ENCODE data around the gene NOP16. TPM values are rescaled to one million over a fixed set of nuclear protein-coding genes. Genes with fewer than 3 reads are reported as not detected.

The NOP16 gene
- total and polyA plus RNA-seq, 2 experiments from 2014 or later, result 15.2 to 68.7 TPM

- WGBS, 2 experiments (ENCODE audit: low coverage in 1 of 2, low lambda C conversion rate in 2 of 2, missing lambda C conversion rate in 2 of 2), result 93 to 94% methylated on average over 11 to 18 of the region's 18 CpGs
- in situ Hi-C loops (cut with MboI), result no loop called here
- Histone ChIP-seq H3K36me3 (ENCODE audit: low read depth) (no peaks in the 10 kb centered on the region), H3K79me2 (ENCODE audit: insufficient read depth) (0 out of 2 replicates have a peak, but pooled peaks cover 4% of the 10 kb centered on the region), H3K4me1 (ENCODE audit: insufficient read depth) (no peaks in the 10 kb centered on the region), H4K20me1 (ENCODE audit: insufficient read depth) (no peaks in the 10 kb centered on the region), H3K9ac (no peak overlapping the region), H2AFZ (no peak overlapping the region), H3K4me3 (no peak overlapping the region), H3F3A (ENCODE audit: insufficient read depth) (no peaks in the 10 kb centered on the region), H3K9me3 (ENCODE audit: low read depth) (no peaks in the 10 kb centered on the region), H3K9me2 (ENCODE audit: insufficient read depth) (no peaks in the 10 kb centered on the region), H3K4me2 (ENCODE audit: unreplicated experiment) (no peak overlapping the region), H3K27ac (no peak overlapping the region), H3K27me3 (replicated peaks; ENCODE audit: insufficient read depth) (no peaks in the 10 kb centered on the region)
- DNase-seq, result no peak
- TF ChIP-seq EZH2phosphoT487 (IDR thresholded peaks at IDR 0.05; ENCODE audit: insufficient read depth, low read depth), result no peak
- no peak for TF ChIP-seq EZH2 (IDR thresholded peaks at IDR 0.05; ENCODE audit: insufficient read depth, poor library complexity, severe bottlenecking)
Observed at GRCh38 chr5:176397736-176398420, 9.5 kb upstream of the NOP16 start.

- no peak overlapping the region for H3K27ac ChIP-seq
- in situ Hi-C loops (cut with MboI), result no loop called here
- no peak overlapping the region for H3K4me3 ChIP-seq
- no peak for DNase-seq
- H3K9ac ChIP-seq, result no peak overlapping the region
- no peak for TF ChIP-seq EZH2 (IDR thresholded peaks at IDR 0.05; ENCODE audit: insufficient read depth, poor library complexity, severe bottlenecking)
- no peak for TF ChIP-seq EZH2phosphoT487 (IDR thresholded peaks at IDR 0.05; ENCODE audit: insufficient read depth, low read depth)
- no peaks in the 10 kb centered on the region for H3F3A ChIP-seq (ENCODE audit: insufficient read depth)
- H4K20me1 ChIP-seq (ENCODE audit: insufficient read depth), result no peaks in the 10 kb centered on the region
- H3K9me2 ChIP-seq (ENCODE audit: insufficient read depth), result no peaks in the 10 kb centered on the region
- H3K27me3 ChIP-seq (replicated peaks; ENCODE audit: insufficient read depth), result no peaks in the 10 kb centered on the region
- H2AFZ ChIP-seq, result no peak overlapping the region
- H3K4me1 ChIP-seq (ENCODE audit: insufficient read depth), result no peaks in the 10 kb centered on the region
- H3K9me3 ChIP-seq (ENCODE audit: low read depth), result no peaks in the 10 kb centered on the region
- H3K4me2 ChIP-seq (ENCODE audit: unreplicated experiment), result no peak overlapping the region
- WGBS, 2 experiments (ENCODE audit: low coverage in 1 of 2, low lambda C conversion rate in 2 of 2, missing lambda C conversion rate in 2 of 2), result 68 to 69% methylated on average over 6 of the region's 6 CpGs
- no peaks in the 10 kb centered on the region for H3K36me3 ChIP-seq (ENCODE audit: low read depth)
- H3K79me2 ChIP-seq (ENCODE audit: insufficient read depth), result peaks cover 4% of the 10 kb centered on the region; the same call in 1 of the 2 replicates
Observed at GRCh38 chr5:176396330-176396729, 7.9 kb upstream of the NOP16 start.

- Histone ChIP-seq H3K4me1 (ENCODE audit: insufficient read depth) (no peaks in the 10 kb centered on the region), H4K20me1 (ENCODE audit: insufficient read depth) (no peaks in the 10 kb centered on the region), H3K9me2 (ENCODE audit: insufficient read depth) (no peaks in the 10 kb centered on the region), H3K79me2 (ENCODE audit: insufficient read depth) (peaks cover 15% of the 10 kb centered on the region), H2AFZ (no peak overlapping the region), H3K27ac (no peak overlapping the region), H3K4me2 (ENCODE audit: unreplicated experiment) (no peak overlapping the region), H3F3A (ENCODE audit: insufficient read depth) (peaks cover 6% of the 10 kb centered on the region; the same call in 1 of the 2 replicates), H3K9ac (no peak overlapping the region), H3K27me3 (replicated peaks; ENCODE audit: insufficient read depth) (no peaks in the 10 kb centered on the region), H3K9me3 (ENCODE audit: low read depth) (no peaks in the 10 kb centered on the region), H3K36me3 (ENCODE audit: low read depth) (0 out of 2 replicates have a peak, but pooled peaks cover 3% of the 10 kb centered on the region), H3K4me3 (no peak overlapping the region)
- no peak for DNase-seq
- in situ Hi-C loops (cut with MboI), result no loop called here
- TF ChIP-seq EZH2phosphoT487 (IDR thresholded peaks at IDR 0.05; ENCODE audit: insufficient read depth, low read depth), result no peak
- no peak for TF ChIP-seq EZH2 (IDR thresholded peaks at IDR 0.05; ENCODE audit: insufficient read depth, poor library complexity, severe bottlenecking)
- 84 to 85% methylated on average over 10 to 11 of the region's 11 CpGs for WGBS, 2 experiments (ENCODE audit: low coverage in 1 of 2, low lambda C conversion rate in 2 of 2, missing lambda C conversion rate in 2 of 2)
Observed at GRCh38 chr5:176394881-176395675, 6.7 kb upstream of the NOP16 start.

GRCh38 chr5:176394096-176394495 is 5.7 kb upstream of the NOP16 start:
- H3K9ac ChIP-seq, result no peak overlapping the region
- H3K27ac ChIP-seq, result no peak overlapping the region
- peaks cover 13% of the 10 kb centered on the region for H3F3A ChIP-seq (ENCODE audit: insufficient read depth)
- in situ Hi-C loops (cut with MboI), result no loop called here
- H2AFZ ChIP-seq, result no peak overlapping the region
- H3K4me3 ChIP-seq, result no peak overlapping the region
- H3K36me3 ChIP-seq (ENCODE audit: low read depth), result 0 out of 2 replicates have a peak, but pooled peaks cover 3% of the 10 kb centered on the region
- WGBS, 2 experiments (ENCODE audit: low coverage in 1 of 2, low lambda C conversion rate in 2 of 2, missing lambda C conversion rate in 2 of 2), result 87 to 91% methylated on average over 9 of the region's 9 CpGs
- no peaks in the 10 kb centered on the region for H4K20me1 ChIP-seq (ENCODE audit: insufficient read depth)
- H3K4me2 ChIP-seq (ENCODE audit: unreplicated experiment), result no peak overlapping the region
- no peak for TF ChIP-seq EZH2phosphoT487 (IDR thresholded peaks at IDR 0.05; ENCODE audit: insufficient read depth, low read depth)
- TF ChIP-seq EZH2 (IDR thresholded peaks at IDR 0.05; ENCODE audit: insufficient read depth, poor library complexity, severe bottlenecking), result no peak
- peaks cover 5% of the 10 kb centered on the region; the same call in 1 of the 2 replicates for H3K4me1 ChIP-seq (ENCODE audit: insufficient read depth)
- H3K9me3 ChIP-seq (ENCODE audit: low read depth), result no peaks in the 10 kb centered on the region
- no peak for DNase-seq
- no peaks in the 10 kb centered on the region for H3K9me2 ChIP-seq (ENCODE audit: insufficient read depth)
- H3K27me3 ChIP-seq (replicated peaks; ENCODE audit: insufficient read depth), result no peaks in the 10 kb centered on the region
- H3K79me2 ChIP-seq (ENCODE audit: insufficient read depth), result peaks cover 17% of the 10 kb centered on the region

Measured in GM23248 (cell line).